Measurements from ENCODE around the gene HSD11B1. TPM values are rescaled to one million over a fixed set of nuclear protein-coding genes. Genes with fewer than 3 reads are reported as not detected.

HSD11B1 gene
- total RNA-seq, 1 donor from 2014 or later = not detected

DNA sequence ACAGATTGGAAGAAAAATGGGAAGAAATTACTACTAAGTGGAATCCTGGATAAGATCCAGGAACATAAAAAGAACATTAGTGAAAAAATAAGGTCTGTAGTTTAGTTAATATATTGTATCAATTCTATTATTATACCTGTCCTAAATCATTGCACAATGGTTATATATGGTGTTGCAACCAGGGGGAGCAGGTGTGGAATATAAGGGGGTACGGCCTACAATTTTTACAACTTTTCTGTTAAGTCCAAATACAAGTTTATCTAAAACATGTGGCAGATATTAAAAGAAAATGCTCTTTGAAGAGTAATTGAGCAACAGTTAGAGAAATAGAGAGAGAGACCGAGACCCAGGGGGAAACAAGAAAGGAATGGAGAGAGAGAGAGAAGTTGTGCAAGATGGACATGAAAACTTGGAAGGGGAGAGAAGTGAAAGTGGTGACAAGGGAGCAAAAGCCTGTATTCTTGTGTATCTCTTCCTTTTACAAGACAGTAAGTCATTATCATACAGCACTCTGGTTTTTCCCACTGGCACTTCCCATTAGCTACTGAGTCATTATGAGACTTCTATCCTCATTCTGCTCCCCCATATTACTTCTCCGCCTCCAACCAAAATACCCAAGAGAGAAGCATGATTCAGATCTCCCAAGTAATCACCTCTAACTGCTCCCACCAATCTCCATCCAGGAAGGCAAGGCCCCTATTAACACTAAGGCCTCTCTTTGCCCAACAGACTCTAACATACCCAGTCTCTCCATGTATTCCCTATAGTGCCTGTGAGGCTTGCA lies 29.0 kb downstream of the HSD11B1 start:
- Mint-ChIP-seq H3K27ac (no peak overlapping the region), H3K4me3 (no peak overlapping the region), H3K27me3 (ENCODE audit: low read depth) (peaks cover 25% of the 10 kb centered on the region), H3K4me1 (peaks cover 22% of the 10 kb centered on the region), H3K9me3 (no peaks in the 10 kb centered on the region), H3K36me3 (no peaks in the 10 kb centered on the region)
- DNase-seq (ENCODE audit: low spot score in 2 of 2, unreplicated experiment in 2 of 2) = no peak
- TF ChIP-seq, protein P1, sequence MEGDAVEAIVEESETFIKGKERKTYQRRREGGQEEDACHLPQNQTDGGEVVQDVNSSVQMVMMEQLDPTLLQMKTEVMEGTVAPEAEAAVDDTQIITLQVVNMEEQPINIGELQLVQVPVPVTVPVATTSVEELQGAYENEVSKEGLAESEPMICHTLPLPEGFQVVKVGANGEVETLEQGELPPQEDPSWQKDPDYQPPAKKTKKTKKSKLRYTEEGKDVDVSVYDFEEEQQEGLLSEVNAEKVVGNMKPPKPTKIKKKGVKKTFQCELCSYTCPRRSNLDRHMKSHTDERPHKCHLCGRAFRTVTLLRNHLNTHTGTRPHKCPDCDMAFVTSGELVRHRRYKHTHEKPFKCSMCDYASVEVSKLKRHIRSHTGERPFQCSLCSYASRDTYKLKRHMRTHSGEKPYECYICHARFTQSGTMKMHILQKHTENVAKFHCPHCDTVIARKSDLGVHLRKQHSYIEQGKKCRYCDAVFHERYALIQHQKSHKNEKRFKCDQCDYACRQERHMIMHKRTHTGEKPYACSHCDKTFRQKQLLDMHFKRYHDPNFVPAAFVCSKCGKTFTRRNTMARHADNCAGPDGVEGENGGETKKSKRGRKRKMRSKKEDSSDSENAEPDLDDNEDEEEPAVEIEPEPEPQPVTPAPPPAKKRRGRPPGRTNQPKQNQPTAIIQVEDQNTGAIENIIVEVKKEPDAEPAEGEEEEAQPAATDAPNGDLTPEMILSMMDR (IDR thresholded peaks at IDR 0.05; ENCODE audit: unreplicated experiment) = no peak

DNA sequence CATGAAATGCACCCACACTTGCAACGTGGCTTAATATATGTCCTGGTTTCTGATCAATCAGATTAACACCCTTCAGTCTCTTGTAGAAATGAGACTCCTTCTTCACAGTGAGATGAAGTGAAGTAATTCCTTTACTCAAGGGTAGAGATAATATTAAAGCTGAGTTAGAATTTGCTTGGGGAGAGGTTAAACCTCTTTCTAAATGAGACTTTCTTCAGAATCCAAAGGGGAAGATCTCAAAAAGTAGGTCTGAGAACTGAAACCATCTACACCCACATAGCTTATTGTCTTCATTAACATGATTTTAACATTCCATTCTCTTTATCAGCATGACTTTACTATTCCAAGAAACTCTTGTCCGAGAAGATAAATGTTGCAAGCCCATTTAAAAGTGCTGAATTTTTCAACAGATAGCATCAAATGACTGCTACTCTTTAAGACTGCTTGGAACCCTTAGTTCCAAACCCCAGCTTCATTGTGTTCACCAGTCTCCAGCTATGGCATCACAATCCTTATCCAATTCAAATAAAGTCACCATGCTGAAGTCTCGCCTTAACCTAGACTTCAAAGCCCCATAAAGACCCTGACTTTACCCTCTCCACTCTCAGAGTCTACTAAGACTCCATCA lies 32.0 kb downstream of the HSD11B1 start:
- peaks cover 22% of the 10 kb centered on the region for H3K4me1 Mint-ChIP-seq
- no peaks in the 10 kb centered on the region for H3K9me3 Mint-ChIP-seq
- DNase-seq (ENCODE audit: low spot score in 2 of 2, unreplicated experiment in 2 of 2) = no peak
- TF ChIP-seq, protein P1 (IDR thresholded peaks at IDR 0.05; ENCODE audit: unreplicated experiment) = no peak
- no peak overlapping the region for H3K4me3 Mint-ChIP-seq
- peaks cover 18% of the 10 kb centered on the region for H3K27me3 Mint-ChIP-seq (ENCODE audit: low read depth)
- no peaks in the 10 kb centered on the region for H3K36me3 Mint-ChIP-seq
- H3K27ac Mint-ChIP-seq = no peak overlapping the region

DNA sequence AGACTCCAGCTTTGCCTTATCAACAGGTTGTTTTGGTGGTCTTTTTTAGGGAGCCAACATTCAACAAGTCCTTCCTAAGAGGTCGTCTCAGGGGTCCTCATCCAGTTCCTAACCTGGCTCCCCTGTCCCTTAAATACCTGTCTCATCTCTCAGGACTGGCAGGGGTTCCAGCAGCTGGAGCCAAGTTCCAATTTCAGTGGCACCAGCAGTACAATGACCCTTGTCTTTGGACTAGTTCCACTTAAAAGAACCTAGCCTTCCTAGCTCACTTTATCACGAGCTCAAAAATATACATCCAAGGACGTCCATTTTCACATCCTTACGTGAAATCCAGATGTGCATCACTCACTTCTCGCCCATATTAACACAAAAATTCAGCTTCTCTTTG lies 32.5 kb downstream of the HSD11B1 start:
- Mint-ChIP-seq H3K9me3 (no peaks in the 10 kb centered on the region), H3K4me1 (peaks cover 26% of the 10 kb centered on the region), H3K4me3 (no peak overlapping the region), H3K27me3 (ENCODE audit: low read depth) (peaks cover 18% of the 10 kb centered on the region), H3K36me3 (no peaks in the 10 kb centered on the region), H3K27ac (no peak overlapping the region)
- no peak for DNase-seq (ENCODE audit: low spot score in 2 of 2, unreplicated experiment in 2 of 2)
- TF ChIP-seq, protein P1 (IDR thresholded peaks at IDR 0.05; ENCODE audit: unreplicated experiment) = no peak

DNA sequence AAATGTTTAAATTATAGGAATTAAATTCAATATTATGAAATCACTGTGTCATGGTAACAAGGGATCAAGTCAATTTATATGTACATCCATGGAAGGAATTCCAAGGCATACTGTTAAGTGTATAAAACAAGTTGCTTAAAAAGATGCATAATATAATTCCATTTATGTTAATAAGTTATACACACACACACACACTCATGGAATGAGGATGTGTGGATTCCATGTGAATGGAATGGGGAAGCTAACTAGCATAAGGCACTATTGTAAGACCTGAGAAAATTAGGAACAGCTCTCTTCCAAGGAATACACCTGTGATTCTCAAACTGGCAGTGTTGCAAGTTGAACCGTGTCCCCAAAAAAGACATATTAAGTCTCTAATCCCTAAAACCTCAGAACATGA lies 33.6 kb downstream of the HSD11B1 start:
- Mint-ChIP-seq H3K27ac (no peak overlapping the region), H3K4me1 (peaks cover 29% of the 10 kb centered on the region), H3K27me3 (ENCODE audit: low read depth) (peaks cover 18% of the 10 kb centered on the region), H3K36me3 (no peaks in the 10 kb centered on the region), H3K9me3 (no peaks in the 10 kb centered on the region), H3K4me3 (no peak overlapping the region)
- DNase-seq (ENCODE audit: low spot score in 2 of 2, unreplicated experiment in 2 of 2) = no peak
- TF ChIP-seq, protein P1 (IDR thresholded peaks at IDR 0.05; ENCODE audit: unreplicated experiment) = no peak

DNA sequence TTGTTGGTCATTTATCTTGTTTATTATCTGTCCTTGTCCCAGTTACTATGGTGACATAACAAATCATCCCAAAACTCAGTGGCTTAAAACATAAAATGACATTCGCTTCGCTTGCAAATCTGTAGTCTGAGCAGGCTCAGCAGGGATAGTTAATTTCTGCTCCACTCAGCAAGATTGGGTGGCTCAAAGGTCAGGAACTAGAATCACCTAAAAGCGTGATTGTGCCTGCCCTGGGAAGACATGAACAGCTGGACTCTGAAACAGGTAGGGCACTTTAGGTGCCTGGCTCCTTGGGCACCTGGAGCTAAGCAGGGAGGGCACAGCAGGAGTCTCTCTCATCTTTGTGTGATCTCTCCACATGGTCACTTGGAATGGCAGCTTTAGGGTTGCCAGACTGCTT lies 36.5 kb downstream of the HSD11B1 start:
- DNase-seq (ENCODE audit: low spot score in 2 of 2, unreplicated experiment in 2 of 2) = no peak
- Mint-ChIP-seq H3K9me3 (no peaks in the 10 kb centered on the region), H3K4me3 (no peak overlapping the region), H3K4me1 (peaks cover 24% of the 10 kb centered on the region), H3K27ac (no peak overlapping the region), H3K36me3 (no peaks in the 10 kb centered on the region), H3K27me3 (ENCODE audit: low read depth) (peaks cover 16% of the 10 kb centered on the region)
- TF ChIP-seq, protein P1 (IDR thresholded peaks at IDR 0.05; ENCODE audit: unreplicated experiment) = no peak
